GM23248 (cell line): ENCODE measurements around the gene FA2H. TPM values are rescaled to one million over a fixed set of nuclear protein-coding genes. Genes with fewer than 3 reads are reported as not detected.

Source experiments
- DNase-seq: peaks from one replicate; pipeline ENCODE4 v3.0.0-alpha.2; 2015
- H2AFZ ChIP-seq: fragments of 200-600 bp; sonication (generic); 2 replicates; pipeline ENCODE4 v1.6.1; 2016; ENCODE audit warnings: antibody characterized with exemption
- H3F3A ChIP-seq: fragments of 200-600 bp; sonication (generic); 2 replicates; pipeline ENCODE4 v1.6.1; 2016; ENCODE audit warnings: mild to moderate bottlenecking, antibody characterized with exemption, mixed run types; ENCODE audit not compliant: insufficient read depth
- H3K27ac ChIP-seq: fragments of 200-600 bp; sonication (generic); 2 replicates; pipeline ENCODE4 v1.5.1; 2016; ENCODE audit warnings: mild to moderate bottlenecking
- H3K27me3 ChIP-seq: fragments of 200-600 bp; sonication (generic); replicated peaks from 2 replicates; pipeline ENCODE4 v1.6.1; 2016; ENCODE audit warnings: mild to moderate bottlenecking; ENCODE audit not compliant: insufficient read depth
- H3K36me3 ChIP-seq: fragments of 200-600 bp; sonication (generic); 2 replicates; pipeline ENCODE4 v1.6.1; 2016; ENCODE audit warnings: low read depth, mild to moderate bottlenecking
- H3K4me1 ChIP-seq: fragments of 200-600 bp; sonication (generic); 2 replicates; pipeline ENCODE4 v1.6.1; 2016; ENCODE audit warnings: mild to moderate bottlenecking; ENCODE audit not compliant: insufficient read depth
- H3K4me2 ChIP-seq: fragments of 200-600 bp; sonication (generic); one replicate; pipeline ENCODE4 v1.6.1; 2016; ENCODE audit warnings: mild to moderate bottlenecking; ENCODE audit not compliant: unreplicated experiment
- H3K4me3 ChIP-seq: fragments of 200-600 bp; sonication (generic); 2 replicates; pipeline ENCODE4 v1.5.1; 2016; ENCODE audit warnings: mild to moderate bottlenecking
- H3K79me2 ChIP-seq: fragments of 200-600 bp; sonication (generic); 2 replicates; pipeline ENCODE4 v1.6.1; 2016; ENCODE audit warnings: mild to moderate bottlenecking; ENCODE audit not compliant: insufficient read depth
- H3K9ac ChIP-seq: fragments of 200-600 bp; sonication (generic); 2 replicates; pipeline ENCODE4 v1.6.1; 2016; ENCODE audit warnings: mild to moderate bottlenecking
- H3K9me2 ChIP-seq: fragments of 200-600 bp; sonication (generic); 2 replicates; pipeline ENCODE4 v1.6.1; 2016; ENCODE audit warnings: mixed run types, mild to moderate bottlenecking, moderate library complexity; ENCODE audit not compliant: insufficient read depth
- H3K9me3 ChIP-seq: fragments of 200-600 bp; sonication (generic); one replicate; pipeline ENCODE4 v1.6.1; 2017; ENCODE audit warnings: low read depth
- H4K20me1 ChIP-seq: fragments of 200-600 bp; sonication (generic); 2 replicates; pipeline ENCODE4 v1.6.0; 2016; ENCODE audit not compliant: insufficient read depth
- EZH2 ChIP-seq: fragments of 200-600 bp; sonication (generic); IDR thresholded peaks from 2 replicates; pipeline ENCODE4 v1.6.1; 2018; ENCODE audit warnings: antibody characterized with exemption, mild to moderate bottlenecking; ENCODE audit not compliant: insufficient read depth, poor library complexity, severe bottlenecking
- EZH2phosphoT487 ChIP-seq: fragments of 200-600 bp; sonication (generic); IDR thresholded peaks from 2 replicates; pipeline ENCODE4 v1.6.1; 2018; ENCODE audit warnings: antibody characterized with exemption, moderate library complexity, mild to moderate bottlenecking, low read depth; ENCODE audit not compliant: insufficient read depth
- WGBS, 2 experiments: methylation state at CpG; one replicate each; pipeline ENCODE4 v1.1.6; 2015 to 2017; ENCODE audit warnings: low lambda C conversion rate in 2 of 2, low coverage in 1 of 2; ENCODE audit errors: missing lambda C conversion rate in 2 of 2; 5-methylcytosine and 5-hydroxymethylcytosine counted together
- in situ Hi-C: fragments of 300-500 bp; cut with MboI; formaldehyde crosslinking; loops from 2 replicates; pipeline ENCODE4 v1.15.0; 2020
- polyA plus RNA-seq: library from polyadenylated mRNA; unstranded; fragments of >200 nt; fragmentation: Nextera tagmentation; extraction: Ambion mirVana; gene quantifications from 2 replicates; pipeline ENCODE4 v1.2.1, GENCODE V29; 2016
- total RNA-seq: library from RNA; depleted of rRNA; stranded (reverse); fragments of >200 nt; shearing (Covaris generic); gene quantifications from 2 replicates; pipeline ENCODE4 v1.2.3, GENCODE V29; 2014

The FA2H gene
- total and polyA plus RNA-seq, 2 experiments from 2014 or later: not detected

DNA sequence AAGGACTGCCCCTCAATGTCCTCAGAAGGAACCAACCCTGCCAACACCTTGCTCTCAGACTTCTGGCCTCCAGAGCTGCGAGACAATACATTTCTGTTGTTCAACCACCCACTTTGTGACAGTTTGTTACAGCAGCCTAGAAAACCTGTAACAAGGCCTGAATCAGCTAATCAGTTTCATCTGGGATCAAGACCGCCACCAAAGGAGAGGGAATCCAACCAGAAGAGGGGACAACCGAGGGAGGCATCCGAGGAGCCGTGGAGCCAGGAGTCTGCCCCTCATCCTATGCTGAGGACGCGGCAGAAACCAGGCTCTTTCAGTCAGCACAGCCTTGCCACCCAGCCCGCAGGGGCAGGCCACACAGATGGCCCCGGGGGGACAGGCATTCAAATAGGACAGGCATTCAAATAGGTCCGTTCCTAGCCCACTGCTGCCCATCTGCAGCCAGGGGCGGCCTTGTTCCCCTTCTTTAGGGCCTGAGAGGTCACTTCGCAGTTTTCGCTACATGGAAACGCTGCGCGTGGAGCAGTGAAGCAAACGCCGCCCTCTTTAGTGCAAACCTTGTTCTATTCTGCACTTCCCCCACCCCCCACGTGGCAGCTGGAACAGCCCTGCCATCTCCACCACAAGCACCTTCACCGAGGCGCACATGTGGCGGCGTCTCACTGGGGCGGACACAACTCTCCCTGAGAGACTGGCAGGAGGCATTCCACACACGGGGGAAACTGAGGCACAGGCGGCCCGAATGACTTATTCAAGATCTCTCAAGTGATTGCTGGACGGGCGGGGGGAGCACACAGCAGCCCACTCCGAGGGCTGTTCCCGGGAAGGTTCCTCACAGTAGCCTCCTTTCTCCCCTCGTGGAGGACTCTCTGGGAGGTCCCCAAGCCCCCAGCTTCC lies 26.7 kb downstream of the FA2H start:
- no peaks in the 10 kb centered on the region for H4K20me1 ChIP-seq
- TF ChIP-seq EZH2: no peak
- no peak for TF ChIP-seq EZH2phosphoT487
- no peak overlapping the region for H3K4me3 ChIP-seq
- DNase-seq: no peak
- H3K9me3 ChIP-seq: no peaks in the 10 kb centered on the region
- no peak overlapping the region for H2AFZ ChIP-seq
- H3K4me2 ChIP-seq: no peak overlapping the region
- H3K9me2 ChIP-seq: no peaks in the 10 kb centered on the region
- H3K36me3 ChIP-seq: no peaks in the 10 kb centered on the region
- no peak overlapping the region for H3K27ac ChIP-seq
- in situ Hi-C loops: no loop called here
- no peaks in the 10 kb centered on the region for H3K27me3 ChIP-seq
- H3K4me1 ChIP-seq: peaks cover 5% of the 10 kb centered on the region; the same call in 1 of the 2 replicates
- no peak overlapping the region for H3K9ac ChIP-seq
- H3K79me2 ChIP-seq: no peaks in the 10 kb centered on the region
- 74 to 76% methylated on average over 31 to 32 of the region's 32 CpGs for WGBS, 2 experiments
- H3F3A ChIP-seq: no peaks in the 10 kb centered on the region

DNA sequence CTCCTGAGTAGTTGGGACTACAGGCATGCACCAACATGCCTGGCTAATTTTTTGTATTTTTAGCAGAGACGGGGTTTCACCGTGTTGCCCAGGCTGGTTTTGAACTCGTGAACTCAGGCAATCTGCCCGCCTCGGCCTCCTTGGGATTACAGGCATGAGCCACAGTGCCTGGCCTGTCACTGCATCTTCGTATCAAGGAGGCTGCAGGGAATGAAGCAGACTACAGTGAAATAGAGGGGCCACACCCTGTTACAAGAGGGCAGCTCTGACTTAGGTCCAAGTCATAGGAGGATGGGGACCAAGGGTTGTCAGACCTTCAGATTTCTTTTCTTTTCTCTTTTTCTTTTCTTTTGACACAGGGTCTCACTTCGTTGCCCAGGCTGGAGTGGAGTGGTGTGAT lies 28.7 kb downstream of the FA2H start:
- Histone ChIP-seq H3F3A (no peaks in the 10 kb centered on the region), H3K4me1 (peaks cover 5% of the 10 kb centered on the region; the same call in 1 of the 2 replicates), H3K9me3 (no peaks in the 10 kb centered on the region), H3K27me3 (no peaks in the 10 kb centered on the region), H3K27ac (no peak overlapping the region), H3K4me3 (no peak overlapping the region), H3K79me2 (no peaks in the 10 kb centered on the region), H3K4me2 (no peak overlapping the region), H3K36me3 (no peaks in the 10 kb centered on the region), H3K9me2 (no peaks in the 10 kb centered on the region), H2AFZ (no peak overlapping the region), H4K20me1 (no peaks in the 10 kb centered on the region), H3K9ac (no peak overlapping the region)
- no peak for TF ChIP-seq EZH2phosphoT487
- no peak for TF ChIP-seq EZH2
- no peak for DNase-seq
- in situ Hi-C loops: no loop called here
- WGBS, 2 experiments: 83 to 84% methylated on average over 7 of the region's 7 CpGs

DNA sequence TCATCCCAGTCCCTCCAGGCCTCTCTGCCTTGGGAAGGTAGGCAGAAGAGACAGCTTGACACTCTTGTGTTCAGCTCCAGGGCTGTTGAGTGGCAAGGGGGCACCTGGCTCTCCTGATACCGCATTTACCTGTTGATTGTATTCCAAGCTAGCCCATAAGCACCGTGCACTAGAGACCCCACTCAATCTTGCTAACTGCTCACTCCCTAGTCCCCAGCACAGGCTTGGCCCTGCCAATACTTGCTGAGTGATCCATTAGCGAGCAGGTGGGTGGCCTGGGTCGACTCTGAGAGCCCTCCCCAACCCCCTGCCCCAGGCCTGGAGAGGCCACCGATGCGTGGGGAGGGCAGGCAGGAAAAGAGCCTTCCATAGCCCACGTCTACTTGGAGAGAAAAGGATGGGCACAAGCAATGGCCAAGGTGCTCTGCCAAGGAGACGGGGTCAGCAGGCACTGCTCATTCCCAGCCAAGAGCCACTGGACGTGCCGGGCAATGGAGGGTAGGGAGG lies 29.5 kb downstream of the FA2H start:
- no peaks in the 10 kb centered on the region for H4K20me1 ChIP-seq
- no peaks in the 10 kb centered on the region for H3K9me3 ChIP-seq
- in situ Hi-C loops: no loop called here
- no peak overlapping the region for H3K4me3 ChIP-seq
- H3F3A ChIP-seq: no peaks in the 10 kb centered on the region
- H3K27me3 ChIP-seq: no peaks in the 10 kb centered on the region
- WGBS, 2 experiments: 80 to 100% methylated on average over 5 to 10 of the region's 10 CpGs
- H2AFZ ChIP-seq: no peak overlapping the region
- TF ChIP-seq EZH2: no peak
- no peak for TF ChIP-seq EZH2phosphoT487
- no peak overlapping the region for H3K9ac ChIP-seq
- DNase-seq: no peak
- peaks cover 5% of the 10 kb centered on the region; the same call in 1 of the 2 replicates for H3K4me1 ChIP-seq
- no peaks in the 10 kb centered on the region for H3K9me2 ChIP-seq
- H3K36me3 ChIP-seq: no peaks in the 10 kb centered on the region
- no peaks in the 10 kb centered on the region for H3K79me2 ChIP-seq
- no peak overlapping the region for H3K4me2 ChIP-seq
- H3K27ac ChIP-seq: no peak overlapping the region

DNA sequence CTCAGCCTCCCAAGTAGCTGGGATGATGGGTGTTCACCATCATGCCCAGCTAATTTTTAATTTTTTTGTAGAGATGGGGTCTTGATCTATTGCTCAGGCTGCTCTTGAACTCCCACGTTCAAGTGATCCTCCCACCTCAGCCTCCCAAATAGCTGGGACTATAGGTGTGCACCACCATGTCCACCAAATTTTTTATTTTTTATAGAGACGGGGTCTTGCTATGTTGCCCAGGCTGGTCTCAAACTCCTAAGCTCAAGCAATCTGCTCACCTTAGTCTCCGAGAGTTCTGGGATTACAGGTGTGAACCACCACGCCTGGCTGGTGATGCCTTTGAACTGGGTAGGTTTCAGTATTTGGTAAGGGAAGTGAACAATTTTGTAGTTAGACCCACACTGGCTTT lies 30.1 kb downstream of the FA2H start:
- H3K9me3 ChIP-seq: no peaks in the 10 kb centered on the region
- no peak for DNase-seq
- H3K36me3 ChIP-seq: no peaks in the 10 kb centered on the region
- H3K4me2 ChIP-seq: no peak overlapping the region
- no peak for TF ChIP-seq EZH2
- no peak for TF ChIP-seq EZH2phosphoT487
- H2AFZ ChIP-seq: no peak overlapping the region
- in situ Hi-C loops: no loop called here
- H3K27me3 ChIP-seq: no peaks in the 10 kb centered on the region
- no peak overlapping the region for H3K4me3 ChIP-seq
- no peaks in the 10 kb centered on the region for H3K9me2 ChIP-seq
- no peaks in the 10 kb centered on the region for H4K20me1 ChIP-seq
- H3K27ac ChIP-seq: no peak overlapping the region
- no peaks in the 10 kb centered on the region for H3F3A ChIP-seq
- H3K9ac ChIP-seq: no peak overlapping the region
- no peaks in the 10 kb centered on the region for H3K79me2 ChIP-seq
- WGBS, 2 experiments: 91 to 92% methylated on average over 4 of the region's 4 CpGs
- H3K4me1 ChIP-seq: peaks cover 5% of the 10 kb centered on the region; the same call in 1 of the 2 replicates
